ENCODE data around the gene PTPRM.

- TF ChIP-seq POLR2A (IDR thresholded peaks at IDR 0.05): no peak
- TF ChIP-seq CTCF (IDR thresholded peaks at IDR 0.05): no peak
These were observed 463.1 kb downstream of the PTPRM start for GRCh38 chr18:8030201-8030600.
